ENCODE results near the gene ORAI2. TPM values are rescaled to one million over a fixed set of nuclear protein-coding genes. Genes with fewer than 3 reads are reported as not detected.

The ORAI2 gene
- total and polyA plus RNA-seq, 3 experiments from 2014 or later = 47.7 to 68.9 (median 66.9) TPM

DNA sequence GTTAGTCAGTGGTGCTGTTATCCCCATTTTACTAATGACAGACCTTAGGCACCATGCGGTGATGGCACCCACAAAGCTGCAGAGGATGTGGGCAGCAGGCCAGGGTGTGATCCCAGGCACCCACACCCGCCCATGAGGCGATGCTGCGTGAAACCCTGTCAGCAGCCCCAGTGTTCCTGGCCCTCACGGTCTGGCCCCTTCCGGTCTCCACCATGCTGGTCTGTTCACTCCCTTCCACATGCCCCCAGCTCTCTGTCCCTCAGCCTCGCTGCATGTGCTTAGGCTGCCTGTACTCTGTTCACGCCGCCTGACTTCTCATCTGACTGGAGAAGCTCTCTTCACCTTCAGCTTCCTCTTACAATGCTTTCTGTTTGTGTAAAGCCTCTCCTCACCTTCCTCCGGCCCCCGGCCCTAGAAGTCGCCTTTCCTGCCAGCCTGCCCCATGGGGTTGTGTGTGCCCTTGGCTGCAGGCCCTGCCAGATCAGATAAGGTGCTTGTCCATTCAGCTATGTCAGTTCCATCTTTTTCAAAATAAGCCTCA lies 17.6 kb upstream of the ORAI2 start:
- Histone ChIP-seq H3K4me3 (ENCODE audit: low read length) (peak overlapping the region; percentile 47), H3K27ac (ENCODE audit: low read depth, low read length) (peak overlapping the region; percentile 45), H3K36me3 (ENCODE audit: insufficient read depth, low read length) (no peaks in the 10 kb centered on the region), H3K27me3 (ENCODE audit: insufficient read depth, low read length, poor library complexity, severe bottlenecking) (no peaks in the 10 kb centered on the region), H3K4me1 (ENCODE audit: insufficient read depth, low read length) (peaks cover 64% of the 10 kb centered on the region), H3K9me3 (ENCODE audit: low read length) (no peaks in the 10 kb centered on the region)
- POLR2A ChIA-PET = interaction anchor here (0.6 to 1.5 kb wide), 7 partner anchors 10 to 50 kb away, joined by 3 to 22 read pairs (median 3); partner anchors contain the start of gene PRKRIP1
- peak; percentile 52 to 80 (median 63) for DNase-seq
- Mint-ChIP-seq H3K36me3 (peaks cover 13 to 52% (median 15%) of the 10 kb centered on the region in 3 donors), H3K27ac (peak overlapping the region; percentile 93 to 100 (median 97)), H3K9me3 (no peaks in the 10 kb centered on the region), H3K4me3 (peak overlapping the region; percentile 49 to 93 (median 84)), H3K27me3 (no peaks in the 10 kb centered on the region), H3K4me1 (peaks cover 51 to 73% (median 70%) of the 10 kb centered on the region in 3 donors)
- CTCF ChIA-PET = interaction anchor here (0.9 to 3.0 kb wide), 8 partner anchors 10 to 50 kb away, joined by 3 to 24 read pairs (median 8); partner anchors contain the start of gene ALKBH4

- Mint-ChIP-seq H3K36me3 (peaks cover 16 to 52% (median 16%) of the 10 kb centered on the region in 3 donors), H3K9me3 (no peaks in the 10 kb centered on the region), H3K4me1 (peaks cover 56 to 78% (median 75%) of the 10 kb centered on the region in 3 donors), H3K4me3 (peak overlapping the region; percentile 49 to 93 (median 84)), H3K27me3 (no peaks in the 10 kb centered on the region), H3K27ac (peak overlapping the region; percentile 93 to 100 (median 97))
- Histone ChIP-seq H3K4me1 (ENCODE audit: insufficient read depth, low read length) (peaks cover 70% of the 10 kb centered on the region), H3K27ac (ENCODE audit: low read depth, low read length) (peak overlapping the region; percentile 45), H3K9me3 (ENCODE audit: low read length) (no peaks in the 10 kb centered on the region), H3K36me3 (ENCODE audit: insufficient read depth, low read length) (no peaks in the 10 kb centered on the region), H3K4me3 (ENCODE audit: low read length) (peak overlapping the region; percentile 47), H3K27me3 (ENCODE audit: insufficient read depth, low read length, poor library complexity, severe bottlenecking) (no peaks in the 10 kb centered on the region)
- ChIA-PET POLR2A (interaction anchor here (0.6 to 1.5 kb wide), 6 partner anchors 10 to 50 kb away, joined by 3 to 22 read pairs (median 3); partner anchors contain the start of gene PRKRIP1), CTCF (interaction anchor here (0.9 to 3.0 kb wide), 5 partner anchors 9 to 50 kb away, joined by 7 to 24 read pairs (median 14); no protein-coding TSS in a partner anchor)
- no peak for DNase-seq
Observed at GRCh38 chr7:102416406-102416805, 17.0 kb upstream of the ORAI2 start.

- H3K4me1 Mint-ChIP-seq = peaks cover 58 to 83% (median 75%) of the 10 kb centered on the region in 3 donors
- H3K36me3 Mint-ChIP-seq = peaks cover 12 to 50% (median 13%) of the 10 kb centered on the region in 3 donors
- ChIA-PET POLR2A (interaction anchor here (0.6 to 0.8 kb wide), 3 partner anchors 8 to 12 kb away, joined by 3 to 12 read pairs (median 4); no protein-coding TSS in a partner anchor), CTCF (no interaction called here)
- Histone ChIP-seq H3K27ac (ENCODE audit: low read depth, low read length) (no peak overlapping the region), H3K27me3 (ENCODE audit: insufficient read depth, low read length, poor library complexity, severe bottlenecking) (no peaks in the 10 kb centered on the region), H3K9me3 (ENCODE audit: low read length) (no peaks in the 10 kb centered on the region), H3K36me3 (ENCODE audit: insufficient read depth, low read length) (no peaks in the 10 kb centered on the region), H3K4me1 (ENCODE audit: insufficient read depth, low read length) (peaks cover 75% of the 10 kb centered on the region), H3K4me3 (ENCODE audit: low read length) (no peak overlapping the region)
- no peaks in the 10 kb centered on the region for H3K27me3 Mint-ChIP-seq
- DNase-seq = peak in 2 of 5 donors; percentile 60 to 64
- H3K9me3 Mint-ChIP-seq = no peaks in the 10 kb centered on the region
- peak overlapping the region; percentile 93 to 100 (median 97) for H3K27ac Mint-ChIP-seq
- H3K4me3 Mint-ChIP-seq = peak overlapping the region; percentile 18 to 93 (median 69)
Observed at GRCh38 chr7:102417105-102417504, 16.3 kb upstream of the ORAI2 start.

DNA sequence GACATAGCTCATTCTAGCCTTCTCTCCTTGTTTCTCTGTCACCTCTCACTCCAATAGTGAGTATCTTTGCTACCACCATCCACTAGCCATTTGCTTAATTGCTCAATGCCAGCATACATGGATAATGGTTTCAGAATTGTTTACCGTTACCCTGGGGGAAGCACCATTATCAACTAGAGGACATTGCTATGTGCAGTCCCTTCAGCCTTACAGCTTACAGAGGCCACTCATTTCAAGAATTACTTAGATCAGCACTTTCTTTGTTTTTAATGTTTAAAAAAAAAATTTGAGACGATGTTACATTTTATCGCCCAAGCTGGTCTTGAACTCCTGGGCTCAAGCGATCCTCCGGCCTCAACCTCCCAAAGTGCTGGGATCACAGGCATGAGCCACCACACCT lies 14.8 kb upstream of the ORAI2 start:
- no peak for DNase-seq
- no peaks in the 10 kb centered on the region for H3K9me3 ChIP-seq (ENCODE audit: low read length)
- ChIA-PET POLR2A (no interaction called here), CTCF (interaction anchor here (1.2 kb wide), 2 partner anchors 13 to 20 kb away, joined by 3 read pairs; no protein-coding TSS in a partner anchor)
- H3K36me3 Mint-ChIP-seq = peaks cover 12 to 45% (median 13%) of the 10 kb centered on the region in 3 donors
- no peak overlapping the region for H3K27ac ChIP-seq (ENCODE audit: low read depth, low read length)
- no peak overlapping the region for H3K4me3 ChIP-seq (ENCODE audit: low read length)
- H3K27me3 ChIP-seq (ENCODE audit: insufficient read depth, low read length, poor library complexity, severe bottlenecking) = no peaks in the 10 kb centered on the region
- H3K4me1 ChIP-seq (ENCODE audit: insufficient read depth, low read length) = peaks cover 71% of the 10 kb centered on the region
- H3K4me1 Mint-ChIP-seq = peaks cover 52 to 78% (median 66%) of the 10 kb centered on the region in 3 donors
- H3K36me3 ChIP-seq (ENCODE audit: insufficient read depth, low read length) = no peaks in the 10 kb centered on the region
- H3K27me3 Mint-ChIP-seq = no peaks in the 10 kb centered on the region
- peak overlapping the region in 4 of 7 donors; percentile 19 to 56 (median 46) for H3K4me3 Mint-ChIP-seq
- peak overlapping the region in 7 of 8 donors; percentile 88 to 99 (median 96) for H3K27ac Mint-ChIP-seq
- H3K9me3 Mint-ChIP-seq = no peaks in the 10 kb centered on the region

DNA sequence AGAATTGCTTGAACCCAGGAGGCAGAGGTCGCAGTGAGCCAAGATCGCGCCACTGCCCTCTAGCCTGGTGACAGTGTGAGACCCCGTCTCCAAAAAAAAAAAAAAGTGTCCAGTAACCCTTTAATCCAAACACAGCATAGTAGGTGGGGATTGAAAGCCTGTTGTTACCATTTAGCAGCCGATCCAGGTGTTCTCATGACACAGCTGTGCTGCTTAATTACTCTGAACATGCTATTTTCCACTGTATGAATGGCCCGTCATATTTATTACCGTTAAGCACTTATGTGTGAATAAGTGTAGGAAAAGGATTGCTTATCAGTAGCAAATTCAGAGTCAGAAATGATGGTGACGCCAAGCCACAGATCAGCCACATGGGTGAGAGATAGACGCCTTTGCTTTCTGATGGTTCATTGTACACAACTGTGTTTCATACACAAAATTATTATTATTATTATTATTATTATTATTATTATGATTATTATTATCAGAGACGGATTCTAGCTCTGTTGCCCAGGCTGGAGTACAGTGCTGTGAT lies 11.6 kb upstream of the ORAI2 start:
- H3K27ac ChIP-seq (ENCODE audit: low read depth, low read length) = peak overlapping the region; percentile 41
- peaks cover 61 to 80% (median 71%) of the 10 kb centered on the region in 3 donors for H3K4me1 Mint-ChIP-seq
- H3K36me3 ChIP-seq (ENCODE audit: insufficient read depth, low read length) = no peaks in the 10 kb centered on the region

DNA sequence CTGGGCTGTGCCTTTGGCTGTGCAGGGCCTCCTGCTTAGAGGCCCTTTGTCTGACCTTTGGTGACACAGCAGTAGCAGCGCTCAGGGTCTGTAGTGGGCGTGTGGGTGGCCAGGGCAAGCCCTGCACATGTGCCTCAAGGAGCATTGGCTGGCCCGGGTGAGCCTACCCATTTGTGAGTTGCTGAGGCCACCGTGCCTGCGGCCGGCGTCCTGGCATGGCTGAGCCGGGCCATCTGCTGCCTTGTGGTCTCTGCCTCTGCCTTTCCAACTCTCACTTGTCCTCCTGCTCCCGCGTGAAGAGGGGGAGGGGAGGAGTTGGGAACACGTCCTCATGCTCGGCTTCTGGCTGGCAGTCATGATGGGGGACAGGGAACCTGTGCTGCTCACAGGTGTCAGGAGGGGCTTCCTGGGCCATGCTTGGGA lies 9.2 kb upstream of the ORAI2 start:
- Mint-ChIP-seq H3K27me3 (peaks cover 0 to 2% of the 10 kb centered on the region in 2 donors), H3K4me1 (peaks cover 57 to 80% (median 69%) of the 10 kb centered on the region in 3 donors), H3K4me3 (peak overlapping the region in 4 of 7 donors; percentile 20 to 90 (median 53)), H3K27ac (peak overlapping the region; percentile 98 to 100 (median 100)), H3K9me3 (peaks cover 0 to 1% (median 0%) of the 10 kb centered on the region in 5 donors), H3K36me3 (peaks cover 8 to 43% (median 9%) of the 10 kb centered on the region in 3 donors)
- Histone ChIP-seq H3K27ac (ENCODE audit: low read depth, low read length) (no peak overlapping the region), H3K9me3 (ENCODE audit: low read length) (no peaks in the 10 kb centered on the region), H3K27me3 (ENCODE audit: insufficient read depth, low read length, poor library complexity, severe bottlenecking) (no peaks in the 10 kb centered on the region), H3K4me3 (ENCODE audit: low read length) (no peak overlapping the region), H3K36me3 (ENCODE audit: insufficient read depth, low read length) (no peaks in the 10 kb centered on the region), H3K4me1 (ENCODE audit: insufficient read depth, low read length) (peaks cover 77% of the 10 kb centered on the region)
- POLR2A ChIA-PET = no interaction called here
- no peak for DNase-seq
- CTCF ChIA-PET = interaction anchor here (1.7 to 3.8 kb wide), 3 partner anchors 9 to 26 kb away, joined by 6 to 14 read pairs (median 14); no protein-coding TSS in a partner anchor

More for the DNA sequence above, 11.6 kb upstream of the ORAI2 start:
- no peak for DNase-seq
- H3K27ac Mint-ChIP-seq = no peak overlapping the region
- H3K36me3 Mint-ChIP-seq = peaks cover 12 to 55% (median 13%) of the 10 kb centered on the region in 3 donors
- Histone ChIP-seq H3K27me3 (ENCODE audit: insufficient read depth, low read length, poor library complexity, severe bottlenecking) (no peaks in the 10 kb centered on the region), H3K4me3 (ENCODE audit: low read length) (no peak overlapping the region), H3K4me1 (ENCODE audit: insufficient read depth, low read length) (peaks cover 76% of the 10 kb centered on the region), H3K9me3 (ENCODE audit: low read length) (no peaks in the 10 kb centered on the region)
- POLR2A ChIA-PET = interaction anchor here (1.2 kb wide), 1 partner anchor 10 kb away, joined by 3 read pairs; no protein-coding TSS in a partner anchor
- peaks cover 0 to 2% of the 10 kb centered on the region in 2 donors for H3K27me3 Mint-ChIP-seq
- peaks cover 0 to 1% (median 0%) of the 10 kb centered on the region in 5 donors for H3K9me3 Mint-ChIP-seq
- CTCF ChIA-PET = interaction anchor here (1.0 to 1.1 kb wide), 2 partner anchors 9 to 11 kb away, joined by 3 read pairs; no protein-coding TSS in a partner anchor
- no peak overlapping the region for H3K4me3 Mint-ChIP-seq

DNA sequence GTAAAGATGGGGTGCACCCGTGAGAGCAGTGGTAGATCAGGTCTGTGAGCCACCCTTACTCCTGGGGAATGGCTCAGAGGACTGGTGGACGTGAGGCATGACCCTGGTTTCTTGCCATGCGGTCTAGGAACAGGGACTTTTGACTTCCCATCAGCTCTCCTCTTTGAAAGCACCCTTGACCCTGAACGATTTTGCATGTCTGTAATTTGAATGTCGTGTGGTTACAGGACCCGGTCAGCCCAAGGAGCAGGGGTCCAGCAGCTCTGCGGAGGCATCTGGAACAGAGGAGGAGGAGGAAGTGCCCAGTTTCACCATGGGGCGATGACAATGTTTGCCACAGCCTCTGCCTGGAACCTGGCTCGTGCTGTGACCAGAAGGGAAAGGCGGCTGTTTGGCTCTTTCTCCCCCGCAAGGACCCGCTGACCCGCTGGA lies 8.6 kb upstream of the ORAI2 start:
- no peaks in the 10 kb centered on the region for H3K36me3 ChIP-seq (ENCODE audit: insufficient read depth, low read length)
- POLR2A ChIA-PET = interaction anchor here (1.0 to 1.5 kb wide), 2 partner anchors 20 to 30 kb away, joined by 3 to 5 read pairs; no protein-coding TSS in a partner anchor
- H3K36me3 Mint-ChIP-seq = peaks cover 8 to 39% (median 9%) of the 10 kb centered on the region in 3 donors

More for the DNA sequence above, 8.6 kb upstream of the ORAI2 start:
- Mint-ChIP-seq H3K27ac (peak overlapping the region; percentile 98 to 100 (median 100)), H3K27me3 (peaks cover 0 to 2% of the 10 kb centered on the region in 2 donors), H3K4me3 (peak overlapping the region; percentile 20 to 90 (median 54)), H3K9me3 (peaks cover 0 to 1% (median 0%) of the 10 kb centered on the region in 5 donors), H3K4me1 (peaks cover 60 to 81% (median 69%) of the 10 kb centered on the region in 3 donors)
- CTCF ChIA-PET = interaction anchor here (1.7 to 3.8 kb wide), 4 partner anchors 9 to 29 kb away, joined by 6 to 14 read pairs (median 10); partner anchors contain the start of gene PRKRIP1
- Histone ChIP-seq H3K27ac (ENCODE audit: low read depth, low read length) (no peak overlapping the region), H3K4me3 (ENCODE audit: low read length) (no peak overlapping the region), H3K4me1 (ENCODE audit: insufficient read depth, low read length) (peaks cover 84% of the 10 kb centered on the region), H3K9me3 (ENCODE audit: low read length) (no peaks in the 10 kb centered on the region), H3K27me3 (ENCODE audit: insufficient read depth, low read length, poor library complexity, severe bottlenecking) (no peaks in the 10 kb centered on the region)
- no peak for DNase-seq

Data from CD8-positive, alpha-beta memory T cell (primary cell).